Epithelial cell of umbilical artery (primary cell): ENCODE results near the gene EWSR1. TPM values are rescaled to one million over a fixed set of nuclear protein-coding genes. Genes with fewer than 3 reads are reported as not detected.

Experiments used
- total RNA-seq: library from RNA; depleted of rRNA; stranded (reverse); fragments of >200 nt; gene quantifications from 2 replicates; pipeline ENCODE4 v1.2.3, GENCODE V29; 2014

EWSR1 gene, protein sequence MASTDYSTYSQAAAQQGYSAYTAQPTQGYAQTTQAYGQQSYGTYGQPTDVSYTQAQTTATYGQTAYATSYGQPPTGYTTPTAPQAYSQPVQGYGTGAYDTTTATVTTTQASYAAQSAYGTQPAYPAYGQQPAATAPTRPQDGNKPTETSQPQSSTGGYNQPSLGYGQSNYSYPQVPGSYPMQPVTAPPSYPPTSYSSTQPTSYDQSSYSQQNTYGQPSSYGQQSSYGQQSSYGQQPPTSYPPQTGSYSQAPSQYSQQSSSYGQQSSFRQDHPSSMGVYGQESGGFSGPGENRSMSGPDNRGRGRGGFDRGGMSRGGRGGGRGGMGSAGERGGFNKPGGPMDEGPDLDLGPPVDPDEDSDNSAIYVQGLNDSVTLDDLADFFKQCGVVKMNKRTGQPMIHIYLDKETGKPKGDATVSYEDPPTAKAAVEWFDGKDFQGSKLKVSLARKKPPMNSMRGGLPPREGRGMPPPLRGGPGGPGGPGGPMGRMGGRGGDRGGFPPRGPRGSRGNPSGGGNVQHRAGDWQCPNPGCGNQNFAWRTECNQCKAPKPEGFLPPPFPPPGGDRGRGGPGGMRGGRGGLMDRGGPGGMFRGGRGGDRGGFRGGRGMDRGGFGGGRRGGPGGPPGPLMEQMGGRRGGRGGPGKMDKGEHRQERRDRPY
- 162 and 165 TPM in 2 replicates for total RNA-seq

GRCh38 chr22:29267858-29268510, at the start of gene EWSR1, which contains the start of gene RHBDD3:
Gene EWSR1 (plus strand): TSS chr22:29268268. CDS start chr22:29268337, 69 bp downstream.
Gene RHBDD3 (minus strand): TSS chr22:29267981. CDS start chr22:29265626, 2,355 bp downstream.

DNA sequence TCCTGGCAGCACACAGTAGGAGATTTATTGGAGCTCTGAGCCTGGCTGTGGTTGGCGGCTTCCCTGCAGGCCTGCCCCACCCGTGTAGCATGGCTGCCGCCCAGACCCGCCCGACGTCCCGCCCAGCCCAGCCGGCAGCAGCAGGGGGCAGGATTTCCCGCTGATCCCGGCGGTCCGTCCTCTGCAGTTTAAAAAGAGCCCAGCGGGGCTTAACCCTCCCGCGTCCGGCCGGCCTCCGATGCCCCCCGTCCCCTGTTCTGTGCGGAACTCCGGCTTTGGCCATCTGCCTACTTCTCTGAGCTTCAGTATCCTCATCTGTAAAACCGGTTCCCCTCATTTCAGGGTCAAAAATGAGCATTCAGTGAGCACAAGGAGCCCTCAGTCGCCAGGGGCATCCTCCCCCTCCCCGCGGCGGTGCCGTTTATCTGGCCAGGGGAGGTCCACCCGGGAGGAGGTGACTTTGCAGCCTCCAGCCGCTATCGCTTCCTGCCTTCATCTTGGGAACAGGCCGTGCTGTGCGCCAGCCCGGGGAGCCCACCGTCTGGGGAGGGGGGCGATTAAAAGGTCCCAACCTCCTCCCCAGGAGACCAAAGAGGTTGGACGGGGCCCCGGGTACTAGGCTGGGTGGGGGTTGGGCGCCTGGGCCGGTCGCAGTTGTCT, 38.2 kb downstream of the EWSR1 start, which contains the start of gene GAS2L1:
TSS of gene GAS2L1 (plus strand) at position 476 of the 660 bp plus-strand sequence. CDS start 1,456 bp downstream, outside the sequence.

DNA sequence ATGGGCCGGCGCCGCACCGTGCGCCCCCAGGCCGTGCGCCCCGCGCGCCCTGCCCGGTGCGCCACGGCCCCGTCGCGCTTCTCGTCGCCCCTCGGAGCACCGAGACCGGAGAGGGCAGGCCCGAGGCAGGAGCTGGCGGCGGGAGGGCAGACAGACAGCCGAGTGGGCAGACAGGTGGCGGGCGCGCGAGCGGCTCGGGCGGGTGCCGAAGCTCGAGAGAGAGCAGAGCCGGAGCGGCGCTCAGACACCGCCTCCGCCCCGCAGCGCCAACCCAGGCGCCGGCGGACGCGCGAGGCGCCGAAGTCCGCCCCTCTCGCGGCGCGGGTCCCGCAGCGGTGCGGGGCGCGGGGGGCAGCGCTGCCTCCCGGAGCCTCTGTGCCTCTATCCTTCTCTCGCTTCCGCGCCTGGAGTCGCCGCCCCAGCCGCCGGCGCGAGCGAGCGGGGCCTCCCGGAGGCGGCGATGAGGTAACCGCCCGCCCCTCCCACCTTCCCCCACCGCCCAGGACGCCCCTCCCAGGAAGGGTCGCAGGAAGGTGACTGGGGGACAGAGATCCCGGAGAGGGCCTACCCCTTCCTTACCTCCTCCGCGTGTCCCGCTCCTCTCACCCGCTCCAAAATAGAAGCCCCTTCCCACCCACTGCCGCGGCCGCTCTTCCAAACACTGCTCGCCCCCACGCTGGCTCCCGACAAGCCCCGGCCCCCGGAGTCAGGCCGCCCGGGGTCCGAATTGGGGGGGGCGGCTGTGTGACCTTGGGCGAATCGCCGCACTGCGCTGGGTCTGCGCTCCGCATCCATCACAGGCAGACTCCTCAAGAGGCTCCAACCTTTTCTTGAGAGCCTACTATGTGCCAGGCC, 47.4 kb downstream of the EWSR1 start, which contains the start of gene RASL10A:
TSS of gene RASL10A (minus strand) at position 412 of the 855 bp plus-strand sequence. CDS start 451 bp downstream, outside the sequence.

Other genes starting within 250 kb of the EWSR1 start
- gene C22orf31, start 206.4 kb upstream of the EWSR1 start, total RNA-seq, result not detected in 2 replicates
- 0.30 and 0.32 TPM in 2 replicates for gene KREMEN1, start 195.2 kb upstream of the EWSR1 start, total RNA-seq
- not detected in 2 replicates for gene EMID1, start 62.4 kb upstream of the EWSR1 start, total RNA-seq
- gene RHBDD3, start 287 bp upstream of the EWSR1 start, total RNA-seq, result 18.2 and 20.8 TPM in 2 replicates
- gene GAS2L1, start 38.4 kb downstream of the EWSR1 start, total RNA-seq, result 16.3 and 20.5 TPM in 2 replicates
- 0.61 and 2.9 TPM in 2 replicates for gene RASL10A, start 47.4 kb downstream of the EWSR1 start, total RNA-seq
- 94.5 and 121 TPM in 2 replicates for gene AP1B1, start 120.3 kb downstream of the EWSR1 start, total RNA-seq
- gene RFPL1, start 170.3 kb downstream of the EWSR1 start, total RNA-seq, result not detected in 2 replicates
- gene NEFH, start 211.9 kb downstream of the EWSR1 start, total RNA-seq, result 0.97 and 1.1 TPM in 2 replicates